ENCODE results near the gene RAB10.

GRCh38 chr2:26169681-26170414 is 136.0 kb downstream of the RAB10 start:
- TF ChIP-seq, protein P1, sequence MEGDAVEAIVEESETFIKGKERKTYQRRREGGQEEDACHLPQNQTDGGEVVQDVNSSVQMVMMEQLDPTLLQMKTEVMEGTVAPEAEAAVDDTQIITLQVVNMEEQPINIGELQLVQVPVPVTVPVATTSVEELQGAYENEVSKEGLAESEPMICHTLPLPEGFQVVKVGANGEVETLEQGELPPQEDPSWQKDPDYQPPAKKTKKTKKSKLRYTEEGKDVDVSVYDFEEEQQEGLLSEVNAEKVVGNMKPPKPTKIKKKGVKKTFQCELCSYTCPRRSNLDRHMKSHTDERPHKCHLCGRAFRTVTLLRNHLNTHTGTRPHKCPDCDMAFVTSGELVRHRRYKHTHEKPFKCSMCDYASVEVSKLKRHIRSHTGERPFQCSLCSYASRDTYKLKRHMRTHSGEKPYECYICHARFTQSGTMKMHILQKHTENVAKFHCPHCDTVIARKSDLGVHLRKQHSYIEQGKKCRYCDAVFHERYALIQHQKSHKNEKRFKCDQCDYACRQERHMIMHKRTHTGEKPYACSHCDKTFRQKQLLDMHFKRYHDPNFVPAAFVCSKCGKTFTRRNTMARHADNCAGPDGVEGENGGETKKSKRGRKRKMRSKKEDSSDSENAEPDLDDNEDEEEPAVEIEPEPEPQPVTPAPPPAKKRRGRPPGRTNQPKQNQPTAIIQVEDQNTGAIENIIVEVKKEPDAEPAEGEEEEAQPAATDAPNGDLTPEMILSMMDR (IDR thresholded peaks at IDR 0.05): no peak
- no peak for TF ChIP-seq EP300 (IDR thresholded peaks at IDR 0.05)
